ENCODE measurements around the gene PDLIM7. TPM values are rescaled to one million over a fixed set of nuclear protein-coding genes. Genes with fewer than 3 reads are reported as not detected.

PDLIM7 gene
- total and polyA plus RNA-seq, 2 of the 8 experiments (the other 6 are each of a cell fraction or from before 2014, with no cell fraction given): 67.3 to 94.2 TPM

- H3K23ac ChIP-seq (ENCODE audit: insufficient read length): no peak overlapping the region
- H2AFZ ChIP-seq (ENCODE audit: low read length): no peak overlapping the region
- H4K8ac ChIP-seq (ENCODE audit: extremely low read depth, insufficient read depth, low read length): peak overlapping the region; percentile 17; the same call in 1 of the 2 replicates
- DNase-seq (ENCODE audit: low read depth in 1 of 2, low spot score in 2 of 2): no peak
- no peaks in the 10 kb centered on the region for H3K23me2 ChIP-seq (ENCODE audit: low read depth, low read length)
- no peaks in the 10 kb centered on the region for H3K79me2 ChIP-seq (ENCODE audit: control insufficient read depth in 1 of 2, insufficient read depth in 2 of 2, low read length in 2 of 2)
- H3K79me1 ChIP-seq (ENCODE audit: low read depth, low read length): no peaks in the 10 kb centered on the region
- FAIRE-seq: no peak
- no peak overlapping the region for H2BK5ac ChIP-seq (ENCODE audit: low read depth, low read length)
- no peak overlapping the region for H3K9ac ChIP-seq (replicated peaks in 1 of 4; ENCODE audit: extremely low read depth in 1 of 4, low read depth in 3 of 4, low read length in 3 of 4)
- H3K27me3 ChIP-seq (replicated peaks in 1 of 4; ENCODE audit: control insufficient read depth in 3 of 4, extremely low read depth in 1 of 4, insufficient read depth in 3 of 4, low read length in 3 of 4): peaks cover 0 to 3% (median 0%) of the 10 kb centered on the region in 4 experiments; a peak in 3 of 7 replicates
- H3K56ac ChIP-seq (replicated peaks; ENCODE audit: insufficient read length, low read depth, low read length): no peak overlapping the region
- no peak overlapping the region for H2AK5ac ChIP-seq (ENCODE audit: low read depth, low read length)
- H3K4me2 ChIP-seq (ENCODE audit: insufficient read depth in 1 of 2, low read depth in 2 of 2, low read length in 2 of 2): no peak overlapping the region
- POLR2A ChIA-PET (ENCODE audit: partially characterized antibody): interaction anchor here (1.2 to 65.5 kb wide), 5 partner anchors 11 to 35 kb away, joined by 4 to 3349 read pairs (median 7); partner anchors contain the start of genes DBN1, DDX41, PDLIM7 and PRR7
- no peak overlapping the region for H2BK12ac ChIP-seq (ENCODE audit: low read depth, low read length)
- H3K4me1 ChIP-seq (replicated peaks in 1 of 4; ENCODE audit: control insufficient read depth in 3 of 4, insufficient read depth in 4 of 4, low read length in 3 of 4): peaks cover 0 to 11% (median 8%) of the 10 kb centered on the region in 4 experiments; a peak in 5 of 7 replicates
- H3K4me3 ChIP-seq (ENCODE audit: extremely low read depth in 1 of 4, insufficient read depth in 2 of 4, low read depth in 3 of 4, low read length in 4 of 4): no peak overlapping the region
- no peak overlapping the region for H3K27ac ChIP-seq (ENCODE audit: low read depth, low read length)
- no peak overlapping the region for H3K18ac ChIP-seq (ENCODE audit: extremely low read depth, low read length)
- H2BK20ac ChIP-seq (ENCODE audit: low read length): no peak overlapping the region
- CTCF ChIA-PET (ENCODE audit: partially characterized antibody): interaction anchor here (0.9 to 20.8 kb wide), 8 partner anchors 14 to 137 kb away, joined by 3 to 306 read pairs (median 9); partner anchors contain the start of gene DBN1
- peaks cover 0 to 10% (median 0%) of the 10 kb centered on the region in 4 experiments; a peak in 1 of 8 replicates for H3K36me3 ChIP-seq (ENCODE audit: control insufficient read depth in 2 of 4, insufficient read depth in 4 of 4, low read length in 3 of 4)
- no peak overlapping the region for H4K91ac ChIP-seq (replicated peaks; ENCODE audit: insufficient read length, low read length)
- 94% methylated on average over 42 of the region's 47 CpGs; no CpG with 5 or more reads in 1 of the 2 experiments for WGBS, 2 experiments (ENCODE audit: extremely low coverage in 1 of 2, insufficient coverage in 1 of 2, insufficient read length in 1 of 2, insufficient replicate concordance in 2 of 2, low coverage in 1 of 2, low lambda C conversion rate in 2 of 2, missing lambda C conversion rate in 1 of 2)
- H3K9me3 ChIP-seq (ENCODE audit: insufficient read depth in 2 of 2, low read depth in 1 of 2, low read length in 1 of 2): no peaks in the 10 kb centered on the region
- no peak overlapping the region for H3K14ac ChIP-seq (ENCODE audit: insufficient read length)
- no peak overlapping the region for H2BK120ac ChIP-seq (replicated peaks; ENCODE audit: low read depth, low read length)
- H4K20me1 ChIP-seq (replicated peaks in 1 of 2; ENCODE audit: control insufficient read depth in 1 of 2, insufficient read depth in 2 of 2, low read length in 2 of 2): peaks cover 0 to 4% of the 10 kb centered on the region in 2 experiments
- TF ChIP-seq BACH1 (IDR thresholded peaks at IDR 0.05; ENCODE audit: low read length) (no peak), TCF12 (IDR thresholded peaks at IDR 0.05; ENCODE audit: low read depth, low read length) (no peak), FOSL1 (IDR thresholded peaks at IDR 0.05; ENCODE audit: insufficient read depth, low read depth, low read length) (no peak)
- H2BK15ac ChIP-seq (ENCODE audit: low read length): no peak overlapping the region
- H3K4ac ChIP-seq (replicated peaks; ENCODE audit: insufficient read length, low read depth, low read length): no peak overlapping the region
- no peak overlapping the region for H4K5ac ChIP-seq (ENCODE audit: insufficient read length, low read depth, low read length)
These were observed 7.0 kb upstream of the PDLIM7 start for GRCh38 chr5:177504086-177505056.

All from H1 (cell line).